Effector memory CD8-positive, alpha-beta T cell (primary cell): ENCODE measurements around the gene MAOA.

ENCODE experiments used
- ATAC-seq: fragments of 150-1000 bp; cut with Tn5 transposase; replicated peaks from 2 replicates; pipeline ENCODE4 v1.10.0; 2021; ENCODE audit warnings: mild to moderate bottlenecking, moderate library complexity
- DNase-seq, 3 experiments: peaks; one replicate each; pipeline ENCODE4 v3.0.0; 2021
- H3K27ac Mint-ChIP-seq, 2 donors: one replicate each; pipeline ENCODE4 v1.8.0; 2022; ENCODE audit warnings: mild to moderate bottlenecking in 2 of 2, mixed read lengths in 2 of 2, moderate library complexity in 2 of 2
- H3K27me3 Mint-ChIP-seq, 2 donors: one replicate each; pipeline ENCODE4 v1.8.0; 2022; ENCODE audit warnings: mixed read lengths in 2 of 2
- H3K36me3 Mint-ChIP-seq: one replicate; pipeline ENCODE4 v1.8.0; 2022; ENCODE audit warnings: mild to moderate bottlenecking, moderate library complexity, mixed read lengths; ENCODE audit not compliant: insufficient read depth
- H3K4me1 Mint-ChIP-seq, 2 donors: one replicate each; pipeline ENCODE4 v1.8.0; 2022; ENCODE audit warnings: low read depth in 2 of 2, mixed read lengths in 2 of 2
- H3K4me3 Mint-ChIP-seq, 2 donors: one replicate each; pipeline ENCODE4 v1.8.0; 2022; ENCODE audit warnings: mild to moderate bottlenecking in 2 of 2, mixed read lengths in 2 of 2, moderate library complexity in 2 of 2
- H3K9me3 Mint-ChIP-seq, 2 donors: one replicate each; pipeline ENCODE4 v1.8.0; 2022; ENCODE audit warnings: mixed read lengths in 2 of 2

Gene MAOA

DNA sequence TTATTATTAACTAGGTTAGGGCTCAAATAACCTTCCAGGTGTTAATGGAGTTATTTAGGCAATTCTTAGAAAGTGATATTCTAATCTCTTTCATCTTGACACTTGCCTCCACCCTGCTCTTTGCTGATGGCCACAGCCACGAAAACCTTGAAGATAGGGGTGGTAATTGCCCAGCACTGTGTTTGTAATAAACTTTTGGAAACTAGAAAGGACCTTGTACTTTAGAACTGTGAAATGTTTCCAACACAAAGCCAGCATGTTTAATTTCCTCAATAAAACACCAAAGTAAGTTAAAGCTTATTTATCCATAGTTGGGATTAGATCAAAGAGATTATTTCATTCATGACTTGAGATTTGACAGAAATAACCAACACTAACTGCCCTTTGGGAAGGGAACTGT is 78.3 kb downstream of the MAOA start:
- no peak overlapping the region for H3K4me3 Mint-ChIP-seq
- DNase-seq (no peak), ATAC-seq (no peak)
- H3K27ac Mint-ChIP-seq: no peak overlapping the region
- H3K27me3 Mint-ChIP-seq: peaks cover 5 to 7% of the 10 kb centered on the region in 2 donors
- no peaks in the 10 kb centered on the region for H3K9me3 Mint-ChIP-seq
- H3K36me3 Mint-ChIP-seq: no peaks in the 10 kb centered on the region
- H3K4me1 Mint-ChIP-seq: no peaks in the 10 kb centered on the region

DNA sequence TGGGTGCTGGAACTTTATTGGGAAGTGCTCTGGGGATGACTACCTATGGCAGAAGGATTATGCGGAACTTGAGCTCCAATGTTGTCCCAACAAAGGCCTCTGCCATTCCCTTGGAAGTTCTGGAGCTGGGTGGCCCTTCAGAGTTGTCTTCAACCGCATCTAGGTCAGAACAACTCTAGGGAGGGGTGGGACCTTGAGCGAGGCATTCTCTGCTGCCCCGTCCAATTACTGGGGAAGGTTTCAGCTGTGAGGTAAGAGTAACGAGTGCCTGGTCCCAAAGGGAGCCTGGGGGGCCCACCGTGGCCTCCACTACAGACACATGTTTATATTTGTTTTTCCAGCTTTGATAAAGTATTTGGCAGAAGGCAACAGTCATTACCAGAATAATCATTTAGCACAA is 79.4 kb downstream of the MAOA start:
- Mint-ChIP-seq H3K27me3 (peaks cover 4 to 6% of the 10 kb centered on the region in 2 donors), H3K27ac (no peak overlapping the region), H3K4me1 (no peaks in the 10 kb centered on the region), H3K4me3 (no peak overlapping the region), H3K9me3 (no peaks in the 10 kb centered on the region), H3K36me3 (no peaks in the 10 kb centered on the region)
- ATAC-seq (no peak), DNase-seq (no peak)

DNA sequence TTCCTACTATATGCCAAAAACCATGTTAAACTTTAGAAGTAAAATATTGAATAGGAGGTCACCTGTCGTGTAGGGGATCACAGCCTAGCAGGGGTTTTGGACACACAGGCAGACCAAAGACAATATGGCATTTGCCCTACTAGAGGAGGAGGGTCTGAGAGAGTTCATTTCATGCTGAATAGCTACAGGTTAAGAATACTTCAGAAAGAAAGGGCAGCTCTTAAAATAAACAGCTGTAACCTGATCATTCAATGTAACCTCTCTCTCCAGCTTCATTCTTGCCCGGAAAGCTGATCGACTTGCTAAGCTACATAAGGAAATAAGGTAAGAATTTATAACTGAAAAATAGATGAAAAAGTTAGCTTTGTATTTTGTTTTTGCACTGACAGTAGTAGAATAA is 79.9 kb downstream of the MAOA start:
- Mint-ChIP-seq H3K4me1 (no peaks in the 10 kb centered on the region), H3K9me3 (no peaks in the 10 kb centered on the region), H3K4me3 (no peak overlapping the region), H3K27me3 (peaks cover 0 to 2% of the 10 kb centered on the region in 2 donors), H3K27ac (no peak overlapping the region), H3K36me3 (no peaks in the 10 kb centered on the region)
- DNase-seq (no peak), ATAC-seq (no peak)

DNA sequence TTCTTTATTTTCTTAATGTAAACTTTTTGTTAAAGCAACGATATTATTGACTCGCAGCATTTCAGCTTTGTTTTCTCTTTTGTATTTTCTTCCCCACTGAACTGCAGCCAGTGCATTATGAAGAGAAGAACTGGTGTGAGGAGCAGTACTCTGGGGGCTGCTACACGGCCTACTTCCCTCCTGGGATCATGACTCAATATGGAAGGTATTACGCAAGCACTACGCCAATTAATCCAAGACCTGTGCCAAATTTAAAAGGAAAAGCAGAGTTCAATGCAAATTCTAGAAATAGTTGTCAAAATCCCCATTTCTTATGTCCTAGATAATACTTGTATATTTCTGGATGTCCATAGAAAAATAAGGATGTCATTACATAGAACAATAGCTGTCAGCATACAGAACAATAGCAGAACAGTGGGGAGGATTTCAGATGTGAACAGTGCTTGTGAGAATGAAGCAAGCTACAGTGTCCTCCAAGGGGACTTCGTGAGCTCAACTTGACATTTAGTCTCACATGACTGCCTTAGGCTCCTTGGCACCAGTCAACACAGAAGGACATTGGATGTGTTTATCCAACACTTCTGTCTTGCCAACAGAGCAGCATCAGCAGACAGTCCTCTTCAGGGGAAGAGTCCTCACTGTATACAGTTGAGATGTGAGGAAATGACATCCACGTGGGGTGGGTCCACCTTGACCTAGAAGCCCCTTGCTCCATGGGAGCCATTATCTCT is 85.9 kb downstream of the MAOA start:
- no peak for ATAC-seq
- DNase-seq: no peak
- Mint-ChIP-seq H3K27me3 (no peaks in the 10 kb centered on the region), H3K4me1 (no peaks in the 10 kb centered on the region), H3K4me3 (no peak overlapping the region), H3K36me3 (no peaks in the 10 kb centered on the region), H3K27ac (no peak overlapping the region), H3K9me3 (no peaks in the 10 kb centered on the region)

DNA sequence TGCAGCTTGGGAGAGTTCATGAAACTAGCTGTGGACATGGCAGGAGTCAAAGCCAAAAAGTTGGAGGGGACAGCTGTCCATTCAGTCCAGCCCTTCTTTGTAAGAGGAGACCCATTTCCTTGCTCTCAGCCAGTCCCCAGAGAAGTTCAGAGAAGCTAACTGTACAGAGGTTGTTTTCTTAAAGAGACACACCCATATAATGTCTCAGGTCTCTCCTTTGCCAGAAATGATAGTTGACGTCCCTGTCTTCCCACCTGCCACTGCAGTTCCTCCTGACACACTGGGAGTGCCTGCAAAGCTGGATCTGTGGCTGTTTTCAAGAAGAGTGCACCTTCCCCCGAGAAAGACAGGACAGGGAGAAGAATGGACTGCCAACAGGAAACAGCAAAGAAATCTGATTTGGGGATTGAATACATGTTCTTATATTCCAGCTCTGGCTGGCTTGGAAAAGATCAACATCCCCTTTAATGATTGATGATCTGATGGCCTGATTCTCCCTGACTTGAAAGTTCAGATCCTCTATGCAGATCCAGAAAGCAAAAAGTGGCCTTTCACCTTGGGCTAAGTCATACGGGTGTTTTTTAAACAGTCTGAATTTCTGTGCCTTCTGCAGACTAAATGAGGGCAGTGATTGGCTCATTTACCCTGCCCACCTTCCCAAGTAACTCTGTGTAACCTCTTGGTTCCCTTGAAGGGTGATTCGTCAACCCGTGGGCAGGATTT is 87.2 kb downstream of the MAOA start:
- H3K27ac Mint-ChIP-seq: no peak overlapping the region
- H3K36me3 Mint-ChIP-seq: no peaks in the 10 kb centered on the region
- DNase-seq (no peak), ATAC-seq (no peak)
- no peaks in the 10 kb centered on the region for H3K9me3 Mint-ChIP-seq
- no peaks in the 10 kb centered on the region for H3K4me1 Mint-ChIP-seq
- H3K4me3 Mint-ChIP-seq: no peak overlapping the region
- H3K27me3 Mint-ChIP-seq: no peaks in the 10 kb centered on the region

DNA sequence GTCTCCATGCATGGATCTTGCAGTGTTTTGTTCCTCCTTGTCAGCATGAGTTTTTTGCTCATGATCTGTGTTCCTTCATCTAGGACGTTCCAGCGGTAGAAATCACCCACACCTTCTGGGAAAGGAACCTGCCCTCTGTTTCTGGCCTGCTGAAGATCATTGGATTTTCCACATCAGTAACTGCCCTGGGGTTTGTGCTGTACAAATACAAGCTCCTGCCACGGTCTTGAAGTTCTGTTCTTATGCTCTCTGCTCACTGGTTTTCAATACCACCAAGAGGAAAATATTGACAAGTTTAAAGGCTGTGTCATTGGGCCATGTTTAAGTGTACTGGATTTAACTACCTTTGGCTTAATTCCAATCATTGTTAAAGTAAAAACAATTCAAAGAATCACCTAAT is 88.2 kb downstream of the MAOA start:
- Mint-ChIP-seq H3K36me3 (no peaks in the 10 kb centered on the region), H3K9me3 (no peaks in the 10 kb centered on the region), H3K4me1 (no peaks in the 10 kb centered on the region), H3K4me3 (no peak overlapping the region), H3K27me3 (no peaks in the 10 kb centered on the region), H3K27ac (no peak overlapping the region)
- DNase-seq (no peak), ATAC-seq (no peak)

DNA sequence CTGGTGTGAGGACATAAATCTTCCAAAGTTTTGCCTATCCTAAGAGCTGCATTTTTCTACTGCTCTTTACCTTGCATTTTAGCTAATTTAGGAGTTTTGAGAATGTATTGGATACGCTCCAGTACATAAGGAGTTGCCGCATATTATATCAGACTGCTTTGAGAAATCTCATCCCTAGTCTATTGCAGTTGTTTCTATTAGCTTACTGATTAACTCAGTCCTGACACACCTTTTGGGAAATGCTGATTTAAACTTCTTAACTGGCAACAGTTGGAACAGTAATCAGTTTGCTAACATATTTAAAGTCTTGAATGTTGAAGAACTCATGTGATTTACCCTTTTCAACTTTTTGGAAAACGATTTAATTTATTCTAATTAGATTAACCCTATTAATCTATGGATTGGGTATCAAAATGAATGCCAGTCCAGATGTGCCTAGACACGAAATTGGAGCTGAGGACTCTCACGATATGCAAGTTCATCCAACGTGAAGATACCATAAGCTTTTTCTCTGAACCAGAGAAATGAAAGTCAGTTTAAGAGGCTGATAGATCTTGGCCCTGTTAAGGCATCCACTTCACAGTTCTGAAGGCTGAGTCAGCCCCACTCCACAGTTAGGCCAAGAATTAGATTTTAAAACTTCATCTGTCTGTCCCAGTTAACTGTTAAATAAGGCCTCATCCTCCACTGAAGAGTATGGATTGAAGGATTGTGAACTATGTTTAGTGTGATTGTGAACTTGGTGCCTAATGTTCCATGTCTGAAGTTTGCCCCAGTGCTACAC is 90.0 kb downstream of the MAOA start:
- Mint-ChIP-seq H3K9me3 (no peaks in the 10 kb centered on the region), H3K36me3 (no peaks in the 10 kb centered on the region), H3K27ac (no peak overlapping the region), H3K4me3 (no peak overlapping the region), H3K4me1 (peaks cover 0 to 1% of the 10 kb centered on the region in 2 donors), H3K27me3 (no peaks in the 10 kb centered on the region)
- no peak for DNase-seq
- ATAC-seq: no peak

DNA sequence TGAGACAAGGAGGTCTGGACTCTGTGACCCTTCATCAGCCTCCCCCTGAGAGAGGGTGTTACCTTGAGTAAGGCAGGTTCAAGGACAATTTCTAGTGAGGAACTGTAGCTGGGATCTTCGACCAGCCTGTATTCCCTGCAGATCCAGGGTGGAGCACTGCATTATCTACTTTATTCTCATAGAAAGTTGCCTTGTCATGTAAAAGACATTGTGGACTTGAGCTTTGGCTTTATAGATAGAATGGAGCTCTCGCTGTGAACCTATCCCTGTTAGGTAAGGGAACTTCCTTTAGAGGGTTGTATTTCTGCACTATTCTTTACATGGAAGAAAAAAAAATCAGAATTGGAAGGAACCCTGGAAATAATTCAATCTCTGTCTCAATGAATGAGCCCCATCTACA is 91.4 kb downstream of the MAOA start:
- Mint-ChIP-seq H3K36me3 (no peaks in the 10 kb centered on the region), H3K27me3 (no peaks in the 10 kb centered on the region), H3K4me1 (peaks cover 0 to 1% of the 10 kb centered on the region in 2 donors), H3K9me3 (no peaks in the 10 kb centered on the region), H3K27ac (no peak overlapping the region), H3K4me3 (no peak overlapping the region)
- no peak for DNase-seq
- no peak for ATAC-seq

DNA sequence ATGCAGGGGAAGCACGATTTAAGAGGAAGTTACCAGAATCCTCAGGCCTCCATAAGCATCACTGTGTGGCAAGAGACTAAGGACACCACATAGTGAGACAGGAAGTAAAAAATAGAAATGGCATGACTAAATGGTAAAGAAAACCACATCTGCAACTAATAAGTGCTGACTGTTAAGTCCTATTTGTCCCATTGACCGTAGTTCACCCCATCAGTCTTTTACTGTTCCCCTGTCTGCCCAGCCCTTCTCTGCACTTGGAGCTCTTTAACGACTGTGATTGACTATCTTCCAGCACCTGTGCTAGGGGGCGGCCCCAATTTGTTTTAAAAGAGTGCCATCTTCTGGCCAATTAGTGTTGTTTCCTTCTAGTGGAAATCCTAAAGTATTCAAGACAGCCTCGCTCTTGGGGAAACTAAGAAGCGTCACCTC is 94.2 kb downstream of the MAOA start:
- H3K4me1 Mint-ChIP-seq: peaks cover 0 to 1% of the 10 kb centered on the region in 2 donors
- no peaks in the 10 kb centered on the region for H3K36me3 Mint-ChIP-seq
- no peak overlapping the region for H3K27ac Mint-ChIP-seq
- no peak overlapping the region for H3K4me3 Mint-ChIP-seq
- ATAC-seq: peak; percentile 67
- H3K27me3 Mint-ChIP-seq: no peaks in the 10 kb centered on the region
- peak; percentile 10 to 26 (median 14) for DNase-seq
- no peaks in the 10 kb centered on the region for H3K9me3 Mint-ChIP-seq

DNA sequence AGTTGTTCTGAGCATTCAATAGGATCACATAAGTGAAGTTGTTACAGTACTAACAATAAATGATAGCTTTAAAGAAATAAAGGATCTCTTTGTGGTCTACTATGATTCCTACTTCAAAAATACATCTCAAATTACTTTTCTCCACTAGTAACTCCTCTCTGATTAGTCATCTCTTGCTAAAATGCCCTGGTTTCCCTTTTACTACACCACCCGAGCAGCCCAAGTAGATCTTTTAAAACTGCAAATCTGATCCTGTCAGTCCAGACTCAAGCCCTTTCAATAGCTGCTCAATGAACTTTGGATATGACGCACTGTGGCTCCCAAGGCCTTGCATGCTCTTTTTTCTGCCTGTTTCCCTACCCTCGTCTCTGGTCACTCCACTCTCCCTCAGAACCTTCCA is 97.5 kb downstream of the MAOA start:
- H3K9me3 Mint-ChIP-seq: no peaks in the 10 kb centered on the region
- ATAC-seq (no peak), DNase-seq (no peak)
- peaks cover 0 to 1% of the 10 kb centered on the region in 2 donors for H3K4me1 Mint-ChIP-seq
- no peaks in the 10 kb centered on the region for H3K36me3 Mint-ChIP-seq
- H3K4me3 Mint-ChIP-seq: no peak overlapping the region
- H3K27ac Mint-ChIP-seq: no peak overlapping the region
- H3K27me3 Mint-ChIP-seq: no peaks in the 10 kb centered on the region

DNA sequence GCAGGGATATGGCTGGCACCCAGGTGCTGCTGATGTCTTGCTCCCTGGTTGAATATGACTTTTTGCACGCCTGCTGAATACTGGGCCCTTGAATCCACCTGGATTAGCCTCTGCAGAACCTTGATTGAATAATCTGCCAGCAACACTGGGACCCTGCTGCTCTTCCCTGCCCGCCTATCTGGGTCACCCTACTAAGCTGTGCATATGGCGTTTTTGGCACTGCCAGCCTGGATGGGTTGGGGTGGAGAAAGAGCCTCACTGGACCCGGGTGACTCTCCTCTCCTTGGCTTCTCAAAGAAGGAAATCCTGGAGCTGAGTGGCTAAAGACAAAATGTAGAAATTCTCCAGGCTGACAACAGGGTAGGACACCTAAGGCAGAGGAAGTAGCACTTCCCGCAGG is 100.0 kb downstream of the MAOA start:
- no peak overlapping the region for H3K27ac Mint-ChIP-seq
- no peaks in the 10 kb centered on the region for H3K36me3 Mint-ChIP-seq
- H3K4me3 Mint-ChIP-seq: no peak overlapping the region
- H3K27me3 Mint-ChIP-seq: no peaks in the 10 kb centered on the region
- no peak for DNase-seq
- no peak for ATAC-seq
- no peaks in the 10 kb centered on the region for H3K4me1 Mint-ChIP-seq
- H3K9me3 Mint-ChIP-seq: no peaks in the 10 kb centered on the region

DNA sequence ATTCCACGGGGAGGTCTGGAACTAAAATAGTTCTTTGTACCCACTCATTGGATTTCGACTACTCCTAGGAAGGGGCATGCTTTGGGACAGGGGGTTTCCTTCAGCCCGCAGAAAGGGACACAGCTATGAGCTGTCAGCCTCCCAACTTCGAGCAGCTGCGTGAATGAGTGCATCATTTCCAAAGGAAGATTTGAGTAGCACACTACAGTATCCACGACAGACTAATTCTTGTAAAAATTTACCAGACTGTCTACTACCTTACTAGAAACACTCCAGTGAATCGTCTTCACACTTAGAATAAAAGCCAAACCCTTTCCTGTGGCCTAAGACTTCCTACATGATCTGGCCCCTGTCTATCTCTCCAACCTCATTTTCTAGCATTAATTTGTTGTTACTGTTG is 101.9 kb downstream of the MAOA start:
- no peaks in the 10 kb centered on the region for H3K27me3 Mint-ChIP-seq
- no peak overlapping the region for H3K27ac Mint-ChIP-seq
- DNase-seq (no peak), ATAC-seq (no peak)
- no peaks in the 10 kb centered on the region for H3K9me3 Mint-ChIP-seq
- no peak overlapping the region for H3K4me3 Mint-ChIP-seq
- H3K4me1 Mint-ChIP-seq: no peaks in the 10 kb centered on the region
- H3K36me3 Mint-ChIP-seq: no peaks in the 10 kb centered on the region

DNA sequence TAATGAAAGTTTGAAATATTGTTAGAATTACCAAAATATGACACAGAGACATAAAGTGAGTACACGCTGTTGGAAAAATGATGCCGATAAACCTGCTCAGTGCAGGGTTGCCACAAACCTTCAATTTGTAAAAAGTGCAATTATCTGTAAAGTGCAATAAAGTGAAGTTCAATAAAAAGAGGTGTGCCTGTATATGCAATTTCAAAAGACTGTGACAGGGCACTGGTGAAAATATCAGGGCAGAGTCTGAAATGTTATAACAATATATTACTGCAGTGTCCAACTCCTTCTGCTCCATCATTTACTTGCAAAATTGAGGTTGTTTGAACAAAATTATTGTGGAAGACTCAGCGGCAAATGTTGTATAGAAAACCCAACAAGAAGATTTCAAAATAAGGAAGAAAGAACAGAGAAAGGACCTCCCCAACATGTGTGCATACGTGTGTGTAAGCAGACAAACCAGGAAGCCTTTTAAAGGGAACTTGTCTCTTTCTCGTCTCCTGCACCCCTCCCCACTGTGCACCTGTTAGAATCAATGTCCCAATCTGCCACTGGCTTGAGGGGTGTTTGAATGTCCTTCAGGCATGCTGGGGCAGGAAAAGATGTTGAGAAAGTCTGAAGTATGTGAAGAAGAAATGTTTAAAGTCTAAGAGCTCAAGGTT is 130.0 kb downstream of the MAOA start:
- no peaks in the 10 kb centered on the region for H3K36me3 Mint-ChIP-seq
- no peak overlapping the region for H3K27ac Mint-ChIP-seq
- H3K9me3 Mint-ChIP-seq: no peaks in the 10 kb centered on the region
- DNase-seq: no peak
- no peaks in the 10 kb centered on the region for H3K4me1 Mint-ChIP-seq
- peaks cover 12 to 20% of the 10 kb centered on the region in 2 donors for H3K27me3 Mint-ChIP-seq
- no peak overlapping the region for H3K4me3 Mint-ChIP-seq
- ATAC-seq: no peak
